Choroid plexus epithelial cell (primary cell): ENCODE results near the gene CLSTN2.

Experiments
- DNase-seq: peaks from one replicate; pipeline ENCODE4 v3.0.0-alpha.2; 2010; ENCODE audit warnings: low read depth
- H3K4me3 ChIP-seq: 2 replicates; pipeline ENCODE4 v1.5.1; 2011; ENCODE audit warnings: low read depth, mild to moderate bottlenecking, control low read depth, low read length, moderate library complexity
- TF ChIP-seq, protein P1 (sequence below): conservative IDR thresholded peaks from 2 replicates; pipeline ENCODE4 v1.5.1; 2011; ENCODE audit warnings: low read depth, mild to moderate bottlenecking, control low read depth, inconsistent platforms, low read length, moderate library complexity

The CLSTN2 gene

DNA sequence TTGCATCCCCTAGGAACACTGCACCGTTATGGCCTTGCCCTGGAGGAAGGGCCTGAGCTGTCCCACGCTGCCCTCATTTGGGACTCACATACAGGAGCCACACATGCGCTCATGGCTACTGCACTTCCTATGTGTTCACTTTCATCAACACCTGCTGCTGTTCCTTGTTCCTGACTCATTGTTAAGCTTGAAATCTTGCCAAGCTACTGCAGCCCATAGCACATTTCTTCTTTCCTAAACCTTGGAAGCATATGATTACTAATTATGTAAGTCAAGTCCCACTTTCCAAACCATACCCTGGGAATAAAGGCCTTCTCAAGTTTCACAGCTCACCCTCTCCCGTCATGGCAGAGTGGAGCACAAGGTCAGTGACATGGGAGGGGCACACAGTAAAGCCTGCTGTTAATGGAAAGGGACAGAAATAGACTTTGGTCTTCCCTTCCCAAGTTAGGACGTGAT lies 307.9 kb downstream of the CLSTN2 start:
- DNase-seq: peak; percentile 7
- H3K4me3 ChIP-seq: no peak overlapping the region
- TF ChIP-seq, protein P1, sequence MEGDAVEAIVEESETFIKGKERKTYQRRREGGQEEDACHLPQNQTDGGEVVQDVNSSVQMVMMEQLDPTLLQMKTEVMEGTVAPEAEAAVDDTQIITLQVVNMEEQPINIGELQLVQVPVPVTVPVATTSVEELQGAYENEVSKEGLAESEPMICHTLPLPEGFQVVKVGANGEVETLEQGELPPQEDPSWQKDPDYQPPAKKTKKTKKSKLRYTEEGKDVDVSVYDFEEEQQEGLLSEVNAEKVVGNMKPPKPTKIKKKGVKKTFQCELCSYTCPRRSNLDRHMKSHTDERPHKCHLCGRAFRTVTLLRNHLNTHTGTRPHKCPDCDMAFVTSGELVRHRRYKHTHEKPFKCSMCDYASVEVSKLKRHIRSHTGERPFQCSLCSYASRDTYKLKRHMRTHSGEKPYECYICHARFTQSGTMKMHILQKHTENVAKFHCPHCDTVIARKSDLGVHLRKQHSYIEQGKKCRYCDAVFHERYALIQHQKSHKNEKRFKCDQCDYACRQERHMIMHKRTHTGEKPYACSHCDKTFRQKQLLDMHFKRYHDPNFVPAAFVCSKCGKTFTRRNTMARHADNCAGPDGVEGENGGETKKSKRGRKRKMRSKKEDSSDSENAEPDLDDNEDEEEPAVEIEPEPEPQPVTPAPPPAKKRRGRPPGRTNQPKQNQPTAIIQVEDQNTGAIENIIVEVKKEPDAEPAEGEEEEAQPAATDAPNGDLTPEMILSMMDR: no peak

DNA sequence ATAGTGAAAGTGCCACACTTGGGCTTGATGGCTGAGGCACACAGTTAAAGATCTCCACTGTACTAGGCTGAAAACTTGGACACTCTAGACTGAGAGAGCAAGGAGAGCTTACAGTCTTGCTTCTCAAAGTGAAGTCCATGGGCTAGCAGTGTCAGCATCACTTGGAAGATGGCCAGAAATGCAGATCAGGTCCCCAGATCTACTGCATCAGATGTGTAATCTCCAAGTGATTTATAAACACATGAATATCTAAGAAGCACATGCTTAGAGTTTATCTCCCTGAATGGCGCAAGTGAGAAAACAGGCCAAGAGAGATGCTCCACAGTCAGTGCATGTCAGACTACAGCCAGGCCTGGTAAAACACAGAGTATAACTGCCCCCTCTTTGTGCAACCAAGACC lies 308.6 kb downstream of the CLSTN2 start:
- TF ChIP-seq, protein P1: no peak
- no peak overlapping the region for H3K4me3 ChIP-seq
- DNase-seq: no peak

DNA sequence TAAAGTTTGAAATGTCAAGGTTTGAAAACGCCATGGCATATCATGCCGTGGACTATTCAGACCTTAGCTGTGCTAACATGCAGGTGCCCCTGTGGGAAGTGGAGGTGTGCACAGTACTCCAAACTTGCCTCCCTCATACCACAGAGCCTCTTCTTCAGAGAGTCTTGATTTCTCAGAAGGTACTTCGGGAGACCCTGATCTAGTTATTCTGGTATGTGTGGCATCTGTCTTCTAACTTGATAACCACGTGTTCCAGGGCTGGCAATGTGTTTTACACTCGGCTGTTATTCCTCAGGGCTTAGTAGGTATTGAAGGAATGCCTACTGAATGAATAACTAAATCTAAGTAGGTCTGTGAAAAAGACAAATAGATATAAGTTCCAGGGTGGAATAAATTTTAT lies 309.9 kb downstream of the CLSTN2 start:
- TF ChIP-seq, protein P1: no peak
- DNase-seq: peak; percentile 14
- H3K4me3 ChIP-seq: no peak overlapping the region

DNA sequence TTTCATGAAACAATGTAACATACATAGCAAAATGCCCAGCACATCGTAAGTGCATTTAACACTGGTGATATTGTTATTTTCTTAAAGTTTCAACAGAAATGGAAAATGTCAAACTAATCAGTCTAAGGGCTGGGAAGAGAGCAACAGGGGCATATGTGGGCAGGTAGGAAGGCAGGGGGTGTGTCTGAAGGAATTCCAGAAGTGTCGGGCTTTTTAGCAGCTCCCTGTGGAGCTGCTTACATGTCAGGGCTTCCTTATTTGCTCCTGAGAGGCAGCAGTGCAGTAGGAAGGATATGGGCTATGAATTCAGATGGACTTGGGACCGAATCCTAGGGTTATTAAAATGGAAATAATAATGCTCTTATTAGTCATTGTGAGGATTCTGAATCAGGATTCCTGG lies 311.6 kb downstream of the CLSTN2 start:
- TF ChIP-seq, protein P1: no peak
- DNase-seq: no peak
- no peak overlapping the region for H3K4me3 ChIP-seq

DNA sequence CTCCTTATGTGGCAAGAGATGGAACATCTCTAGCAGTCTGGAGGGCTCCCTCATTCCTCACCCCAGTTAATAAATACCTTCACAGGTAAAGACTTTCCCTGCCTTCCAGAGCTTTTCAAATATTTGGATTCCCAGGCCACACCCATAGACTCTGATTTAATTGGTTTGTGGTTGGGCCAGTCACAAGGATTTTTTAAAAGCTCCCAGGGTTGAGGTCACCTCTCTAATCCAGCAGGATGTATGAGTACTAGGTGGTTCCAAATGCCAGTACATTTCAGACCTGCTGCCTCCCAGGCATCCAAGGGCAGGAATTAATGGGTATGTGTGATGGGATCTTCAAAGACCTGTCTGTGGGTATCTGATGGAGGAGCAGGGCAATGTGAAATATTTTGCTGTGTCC lies 312.8 kb downstream of the CLSTN2 start:
- H3K4me3 ChIP-seq: no peak overlapping the region
- DNase-seq: no peak
- TF ChIP-seq, protein P1: no peak

DNA sequence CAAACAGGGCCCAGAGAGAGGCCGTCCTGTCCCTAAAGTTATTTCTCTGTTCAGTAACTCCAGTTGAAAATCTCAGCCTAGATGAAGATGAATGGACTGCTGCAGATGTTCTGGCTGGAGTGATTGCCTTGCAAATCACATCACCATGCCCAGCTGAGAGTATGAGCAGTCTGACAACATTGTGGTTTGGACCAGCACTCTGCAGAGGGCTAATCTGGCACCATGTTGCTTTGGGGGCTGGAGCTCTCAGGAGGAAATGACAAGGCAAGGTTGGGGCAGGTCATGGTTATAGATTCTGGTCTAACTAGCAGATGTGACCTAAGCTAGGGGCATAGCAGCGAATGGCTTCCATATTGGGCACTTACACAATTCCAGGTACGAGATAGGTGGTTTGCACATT lies 314.2 kb downstream of the CLSTN2 start:
- H3K4me3 ChIP-seq: no peak overlapping the region
- TF ChIP-seq, protein P1: no peak
- no peak for DNase-seq

DNA sequence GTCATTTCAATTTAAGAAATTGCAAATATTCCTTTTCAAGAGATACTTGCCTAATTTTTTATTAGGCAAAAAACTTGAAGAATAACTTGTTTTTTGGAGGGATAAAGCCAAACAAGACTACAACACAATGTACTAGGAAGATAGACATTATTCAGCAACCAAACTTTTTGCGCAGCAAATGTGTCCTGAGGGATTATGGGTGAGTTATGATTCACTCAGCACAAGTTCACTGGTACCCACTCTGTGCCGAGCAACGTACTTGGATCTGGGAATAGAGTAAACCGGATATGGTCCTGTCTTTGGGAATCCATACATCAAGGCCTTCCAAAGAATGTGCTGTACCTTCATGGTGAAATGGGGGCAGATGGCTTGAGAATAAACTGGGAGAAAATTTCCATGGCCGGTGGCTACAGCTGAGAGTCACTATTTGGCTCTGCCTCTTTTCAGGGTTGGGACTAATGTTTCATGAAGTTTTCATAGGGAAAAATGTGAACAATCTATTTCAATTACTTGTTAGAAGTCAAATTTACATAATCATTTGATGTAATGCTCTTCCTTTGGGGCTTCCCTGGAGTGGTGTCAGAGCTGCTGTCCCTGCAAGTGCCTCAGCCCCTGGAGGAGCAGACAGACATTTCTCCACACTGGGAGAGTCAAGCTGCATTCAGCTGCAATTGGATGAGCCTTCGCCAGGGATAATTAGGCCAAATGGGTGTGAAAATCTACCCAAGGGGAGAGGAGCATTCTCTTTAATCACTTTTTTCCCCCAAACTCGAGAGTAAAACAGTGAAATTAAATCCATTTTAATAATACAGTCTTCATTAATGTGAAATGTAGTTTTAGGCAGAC lies 315.2 kb downstream of the CLSTN2 start:
- H3K4me3 ChIP-seq: no peak overlapping the region
- no peak for DNase-seq
- TF ChIP-seq, protein P1: no peak
